ENCODE data around the gene GSPT2. TPM values are rescaled to one million over a fixed set of nuclear protein-coding genes. Genes with fewer than 3 reads are reported as not detected.
A peak's percentile ranks its signal among the peaks of the same experiment; 100 is the strongest.
"Not testable (repeated sequence)": the region's sequence is repeated elsewhere in the genome, so short reads cannot be mapped to it uniquely, and the experiment has no call there.

GSPT2 gene
- 9.5 and 11.8 TPM in 2 replicates for total RNA-seq (2014; rRNA removed)
- 6.7 TPM for polyA plus RNA-seq (2012)

GRCh38 chrX:51743179-51743957 is at the start of gene GSPT2:
Gene GSPT2, plus strand, starts transcription at chrX:51743442. Its CDS starts 185 bp downstream, at chrX:51743627.
- DNase-seq (ENCODE audit: low read depth), result peak; percentile 72

GRCh38 chrX:51694254-51694653 is 49.0 kb upstream of the GSPT2 start:
- DNase-seq (ENCODE audit: low read depth), result no peak

DNA sequence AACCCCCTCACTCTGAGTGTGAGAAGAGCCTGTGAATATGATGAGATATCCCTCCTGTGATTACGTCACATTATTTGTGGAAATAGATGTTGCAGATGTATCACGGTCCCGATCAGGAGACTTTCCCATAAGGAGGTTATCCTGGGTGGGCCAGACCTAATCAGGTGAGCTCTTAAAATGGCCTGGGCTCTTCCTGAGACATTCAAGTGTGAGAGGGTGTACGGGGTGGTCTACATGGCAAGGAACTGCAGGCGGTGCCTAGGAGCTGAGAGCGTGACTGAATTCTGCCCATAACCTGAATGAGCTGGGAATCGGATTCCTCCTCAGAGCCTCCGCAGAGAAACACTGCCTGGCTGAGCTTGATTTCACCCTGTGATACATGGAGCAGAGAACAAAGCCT is 45.8 kb upstream of the GSPT2 start:
- DNase-seq (ENCODE audit: low read depth), result no peak

- DNase-seq (ENCODE audit: low read depth), result not testable (repeated sequence)
These were observed 32.7 kb upstream of the GSPT2 start, which contains the start of gene CENPVL1 for GRCh38 chrX:51710277-51711164. Gene CENPVL1, plus strand, starts transcription at chrX:51710512. Its CDS starts 0 bp downstream, at chrX:51710512.

DNA sequence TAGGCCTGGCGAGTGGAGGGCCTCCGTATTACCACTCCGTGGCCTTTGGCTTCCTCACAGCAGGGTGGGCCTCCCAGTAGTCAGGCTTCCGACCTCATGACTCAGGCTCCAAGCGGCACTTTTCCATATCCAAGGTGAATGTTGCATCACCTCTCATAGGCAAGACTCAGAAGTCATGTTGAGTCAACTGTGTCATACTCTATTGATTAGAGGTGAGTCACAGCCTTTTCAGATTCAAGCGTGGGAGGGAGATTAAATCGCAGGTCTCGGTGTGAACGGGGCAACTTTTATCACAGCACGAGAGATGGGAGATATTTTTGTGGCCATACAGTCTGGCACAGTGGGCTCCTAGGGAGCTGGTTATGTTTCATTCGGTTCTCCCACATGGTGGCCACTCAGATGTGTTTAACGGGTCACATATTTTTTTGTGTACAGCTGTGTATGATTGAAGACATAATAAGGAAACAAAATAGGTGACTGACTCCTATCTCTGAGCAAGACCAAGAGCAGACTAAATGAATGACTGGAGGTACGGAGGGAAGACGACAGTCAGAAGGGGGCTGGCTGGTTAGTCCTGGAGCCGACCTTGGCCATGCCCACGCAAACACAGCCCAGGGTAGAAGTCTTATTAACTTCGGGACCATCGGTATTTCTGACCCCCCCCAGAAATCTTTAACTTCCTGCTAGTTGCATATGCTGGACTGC is 30.1 kb upstream of the GSPT2 start:
- DNase-seq (ENCODE audit: low read depth), result not testable (repeated sequence)

DNA sequence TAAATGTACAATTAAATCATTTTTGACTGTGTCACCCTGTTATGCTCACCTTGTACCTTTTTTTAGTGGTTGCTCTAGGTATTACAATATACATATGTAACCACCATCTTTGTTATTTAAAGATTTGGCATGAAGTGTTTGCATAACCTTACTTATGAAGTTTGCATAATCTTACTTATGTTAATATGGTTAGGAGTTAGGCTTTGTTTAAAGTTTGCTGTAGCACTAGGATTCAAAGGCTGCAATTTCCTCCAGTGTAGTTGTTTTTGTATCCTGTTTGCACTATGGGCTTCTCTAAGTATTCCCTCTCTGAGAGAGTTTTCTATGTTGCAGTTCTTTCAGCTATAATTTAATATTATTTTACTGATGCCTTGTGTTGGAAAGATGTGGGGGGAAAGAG is 15.0 kb upstream of the GSPT2 start:
- no peak for DNase-seq (ENCODE audit: low read depth)

DNA sequence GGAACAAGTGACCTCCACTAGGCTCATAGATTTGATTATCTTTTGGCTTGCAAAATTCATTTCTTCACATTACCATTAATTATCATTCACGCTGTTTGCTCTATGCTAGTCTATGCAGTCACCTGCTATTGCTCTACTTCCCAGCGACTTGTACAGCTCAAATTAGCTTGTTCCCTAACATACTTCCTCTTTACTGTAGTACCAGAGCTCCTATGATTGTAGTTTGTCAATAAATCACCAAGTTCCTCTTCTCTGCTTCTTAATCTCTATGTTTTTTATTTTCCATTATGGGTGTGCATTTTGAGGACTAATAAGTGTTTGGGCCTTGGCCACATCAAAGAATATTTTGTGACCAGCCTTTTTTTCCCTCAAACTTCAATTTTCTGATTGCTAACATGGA is 6.2 kb upstream of the GSPT2 start:
- no peak for DNase-seq (ENCODE audit: low read depth)

GRCh38 chrX:51742586-51742985 is 656 bp upstream of the GSPT2 start:
- DNase-seq (ENCODE audit: low read depth), result no peak

DNA sequence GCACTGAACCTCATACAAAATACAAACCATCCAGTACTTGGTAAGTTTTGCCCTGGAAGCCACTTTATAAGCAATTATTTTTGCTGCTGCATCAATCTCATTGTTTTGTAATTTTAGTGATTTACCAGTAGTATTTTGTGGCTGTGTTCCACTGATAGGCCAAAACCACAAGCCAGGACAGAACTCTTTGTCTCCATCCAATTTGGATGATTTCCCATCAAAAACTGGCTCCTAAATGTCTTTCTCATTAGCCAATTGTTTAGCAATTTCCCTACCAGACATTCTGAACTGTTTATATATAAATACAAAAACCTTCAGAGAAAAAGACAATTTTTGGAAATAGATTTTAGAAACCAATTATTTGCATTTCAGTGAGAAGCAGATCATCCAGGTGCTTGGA is 4.4 kb downstream of the GSPT2 start:
- DNase-seq (ENCODE audit: low read depth), result no peak

DNA sequence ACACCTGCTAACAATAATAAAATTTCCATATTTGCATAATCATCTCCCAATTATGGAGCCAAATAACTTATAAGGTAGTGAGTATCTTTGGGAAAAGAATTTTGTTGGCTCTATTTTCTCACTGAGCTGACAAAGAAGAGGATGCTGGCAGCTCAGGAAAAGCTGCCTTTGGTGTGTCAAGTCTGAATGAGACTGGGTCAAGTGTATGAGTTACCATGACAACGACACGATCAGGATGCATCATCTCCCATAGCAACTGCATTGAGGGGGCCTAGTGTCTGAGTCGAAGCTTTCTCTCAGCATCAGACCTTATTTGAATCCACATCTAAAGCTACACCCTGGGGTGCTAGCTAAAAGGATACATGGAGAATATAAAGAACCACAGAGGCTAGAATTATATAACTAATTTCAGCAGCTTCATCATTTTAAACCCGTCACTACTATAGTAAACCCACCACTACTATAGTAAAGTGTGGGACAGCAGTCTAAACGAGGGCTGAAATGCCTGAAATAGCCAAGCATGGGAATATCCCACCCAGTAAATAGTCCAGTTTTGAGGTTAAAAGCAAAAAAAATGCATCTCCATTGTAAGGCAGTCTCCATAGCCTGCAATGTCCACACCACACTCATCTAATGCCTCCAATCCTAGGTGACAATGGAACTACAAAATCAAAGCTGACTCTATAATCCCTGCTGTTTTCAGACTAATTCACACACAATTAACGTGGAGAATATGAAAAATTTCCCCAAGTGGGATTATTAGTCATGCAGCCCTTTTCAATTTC is 16.0 kb downstream of the GSPT2 start:
- no peak for DNase-seq (ENCODE audit: low read depth)

DNA sequence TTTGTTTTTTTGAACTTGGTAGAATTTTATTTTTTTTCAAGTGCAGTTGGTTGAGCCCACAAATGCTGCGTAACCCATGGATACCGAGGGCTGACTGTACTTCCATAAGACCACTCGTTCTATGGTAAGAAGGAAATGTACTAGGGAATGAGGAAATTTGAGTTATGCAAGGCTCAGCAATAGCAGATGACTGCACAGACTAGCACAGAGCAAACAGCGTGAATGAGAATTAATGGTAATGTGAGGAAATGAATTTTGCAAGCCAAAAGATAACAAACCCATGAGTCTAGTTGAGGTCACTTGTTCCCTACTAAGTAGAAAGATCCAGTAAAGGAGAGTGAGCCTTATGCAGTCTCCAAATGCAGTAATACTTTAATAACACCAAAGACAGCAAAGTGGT is 17.4 kb downstream of the GSPT2 start:
- no peak for DNase-seq (ENCODE audit: low read depth)

DNA sequence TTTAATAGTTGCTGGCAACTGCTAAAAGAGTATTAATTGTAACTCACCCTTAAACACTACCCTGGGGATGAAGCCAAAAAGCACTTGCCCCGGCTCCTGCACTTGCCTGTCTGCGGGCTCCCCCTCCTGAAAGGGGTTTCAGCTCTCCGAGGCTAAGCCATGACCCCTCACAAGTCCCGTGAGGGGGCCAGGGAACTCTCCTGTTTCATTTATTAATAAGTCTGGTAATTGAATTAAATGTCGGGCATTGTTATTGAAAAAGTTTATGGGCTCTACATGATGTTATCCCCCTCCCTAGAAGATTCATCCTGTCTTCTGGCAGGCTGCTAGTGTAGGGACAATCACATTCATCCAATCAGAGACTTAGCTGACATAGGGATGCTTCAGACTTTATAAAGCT is 23.3 kb downstream of the GSPT2 start:
- DNase-seq (ENCODE audit: low read depth), result no peak

DNA sequence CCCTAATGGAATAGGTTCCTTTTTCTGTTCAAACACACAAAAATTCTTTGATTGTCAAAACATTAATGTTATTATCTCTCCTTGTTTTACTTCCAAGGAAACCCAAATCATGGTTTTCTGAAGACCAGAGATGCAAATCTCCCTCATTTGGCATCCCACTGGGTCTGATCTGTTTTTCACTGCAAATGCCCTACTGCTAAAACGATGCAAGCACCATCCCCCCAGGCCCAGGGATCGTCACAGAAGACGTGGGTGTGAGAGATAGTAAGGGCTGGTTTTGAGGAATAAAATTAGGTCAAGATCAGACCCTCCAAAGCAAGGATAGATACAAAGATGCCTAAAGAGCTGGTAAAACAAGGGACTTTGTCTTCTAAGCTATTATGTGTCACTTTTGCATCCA is 33.6 kb downstream of the GSPT2 start:
- DNase-seq (ENCODE audit: low read depth), result no peak

- no peak for DNase-seq (ENCODE audit: low read depth)
These were observed 36.1 kb downstream of the GSPT2 start for GRCh38 chrX:51779306-51779705.

GRCh38 chrX:51795136-51795535 is 51.9 kb downstream of the GSPT2 start:
- DNase-seq (ENCODE audit: low read depth), result no peak

Other genes with a start within 250 kb of the GSPT2 start
- gene NUDT11, start 246.8 kb upstream of the GSPT2 start, total RNA-seq (2014; rRNA removed), result 14.1 and 15.2 TPM in 2 replicates
- 0.06 TPM in 2 replicates for gene CENPVL3, start 124.5 kb upstream of the GSPT2 start, total RNA-seq (2014; rRNA removed)
- 0.11 TPM in 1 of 2 replicates, not detected in the other for gene CENPVL2, start 60.6 kb upstream of the GSPT2 start, total RNA-seq (2014; rRNA removed)
- gene CENPVL1, start 32.9 kb upstream of the GSPT2 start, total RNA-seq (2014; rRNA removed), result 0.11 TPM in 1 of 2 replicates, not detected in the other
- 209 and 282 TPM in 2 replicates for gene MAGED1, start 150.2 kb downstream of the GSPT2 start, total RNA-seq (2014; rRNA removed)

All from LHCN-M2 (cell line).